ENCODE results near the gene UST.
"Not testable (repeated sequence)": the region's sequence is repeated elsewhere in the genome, so short reads cannot be mapped to it uniquely, and the experiment has no call there.

The UST gene

GRCh38 chr6:149025061-149025460, 278.2 kb downstream of the UST start:
- DNase-seq (ENCODE audit: insufficient read length, low spot score) = no peak
- FAIRE-seq = no peak

GRCh38 chr6:149026530-149026942, 279.7 kb downstream of the UST start:
- FAIRE-seq (peak; percentile 49), DNase-seq (ENCODE audit: insufficient read length, low spot score) (no peak)

GRCh38 chr6:149027484-149027883, 280.7 kb downstream of the UST start:
- DNase-seq (ENCODE audit: insufficient read length, low spot score) (no peak), FAIRE-seq (no peak)

- FAIRE-seq = peak; percentile 80
- DNase-seq (ENCODE audit: insufficient read length, low spot score) = peak; percentile 53
Measured at GRCh38 chr6:149028767-149029405, 282.1 kb downstream of the UST start.

GRCh38 chr6:149031201-149031858, 284.5 kb downstream of the UST start:
- no peak for DNase-seq (ENCODE audit: insufficient read length, low spot score)
- no peak for FAIRE-seq

- no peak for FAIRE-seq
- no peak for DNase-seq (ENCODE audit: insufficient read length, low spot score)
Measured at GRCh38 chr6:149031859-149032598, 285.2 kb downstream of the UST start.

- FAIRE-seq (peak; percentile 77), DNase-seq (ENCODE audit: insufficient read length, low spot score) (no peak)
Measured at GRCh38 chr6:149032599-149033405, 286.0 kb downstream of the UST start.

GRCh38 chr6:149033454-149033853, 286.6 kb downstream of the UST start:
- FAIRE-seq (no peak), DNase-seq (ENCODE audit: insufficient read length, low spot score) (no peak)

- no peak for DNase-seq (ENCODE audit: insufficient read length, low spot score)
- FAIRE-seq = no peak
Measured at GRCh38 chr6:149035766-149036165, 288.9 kb downstream of the UST start.

GRCh38 chr6:149037051-149037671, 290.3 kb downstream of the UST start:
- DNase-seq (ENCODE audit: insufficient read length, low spot score) = no peak
- FAIRE-seq = no peak

- DNase-seq (ENCODE audit: insufficient read length, low spot score); FAIRE-seq: not testable (repeated sequence)
Measured at GRCh38 chr6:149039025-149039424, 292.2 kb downstream of the UST start.

GRCh38 chr6:149041953-149042352, 295.1 kb downstream of the UST start:
- DNase-seq (ENCODE audit: insufficient read length, low spot score) = no peak
- no peak for FAIRE-seq

- no peak for FAIRE-seq
- no peak for DNase-seq (ENCODE audit: insufficient read length, low spot score)
Measured at GRCh38 chr6:149043476-149044130, 296.8 kb downstream of the UST start.

GRCh38 chr6:149044528-149044927, 297.7 kb downstream of the UST start:
- no peak for FAIRE-seq

GRCh38 chr6:149045404-149045803, 298.6 kb downstream of the UST start:
- DNase-seq (ENCODE audit: insufficient read length, low spot score) = no peak
- FAIRE-seq = peak; percentile 76

More at GRCh38 chr6:149044528-149044927, 297.7 kb downstream of the UST start:
- DNase-seq (ENCODE audit: insufficient read length, low spot score) = no peak

GRCh38 chr6:149046164-149046821, 299.5 kb downstream of the UST start:
- DNase-seq (ENCODE audit: insufficient read length, low spot score) = no peak
- peak; percentile 81 for FAIRE-seq

- DNase-seq (ENCODE audit: insufficient read length, low spot score) (no peak), FAIRE-seq (peak; percentile 88)
Measured at GRCh38 chr6:149046822-149047246, 300.0 kb downstream of the UST start.

- no peak for FAIRE-seq
- DNase-seq (ENCODE audit: insufficient read length, low spot score) = no peak
Measured at GRCh38 chr6:149049230-149049629, 302.4 kb downstream of the UST start.

- FAIRE-seq (no peak), DNase-seq (ENCODE audit: insufficient read length, low spot score) (no peak)
Measured at GRCh38 chr6:149050160-149050559, 303.3 kb downstream of the UST start.
